Neutrophil (primary cell): ENCODE results near the gene PLXNA1.

Source experiments
- H3K27ac ChIP-seq: fragments of 200-600 bp; sonication (generic); 2 replicates; pipeline ENCODE4 v1.5.1; 2016; ENCODE audit warnings: mild to moderate bottlenecking, moderate library complexity
- H3K27me3 ChIP-seq: fragments of 200-600 bp; sonication (generic); 2 replicates; pipeline ENCODE4 v1.6.0; 2016; ENCODE audit warnings: mild to moderate bottlenecking
- H3K36me3 ChIP-seq: fragments of 200-600 bp; sonication (generic); 2 replicates; pipeline ENCODE4 v1.5.1; 2017
- H3K4me1 ChIP-seq, 2 experiments: fragments of 200-600 bp in 1 of 2; sonication (generic) in 1 of 2; 1 replicate in 1 of 2; 2 replicates in 1 of 2; pipeline versions ENCODE4 v1.5.1 to v1.6.1; 2013 to 2016; ENCODE audit warnings: low read depth in 1 of 2, low read length in 1 of 2, mild to moderate bottlenecking in 1 of 2, moderate library complexity in 1 of 2; ENCODE audit not compliant: control insufficient read depth in 1 of 2, insufficient read depth in 1 of 2
- H3K4me3 ChIP-seq, 2 experiments: fragments of 200-600 bp in 1 of 2; sonication (generic) in 1 of 2; 1 replicate in 1 of 2; 2 replicates in 1 of 2; pipeline ENCODE4 v1.5.1; 2013 to 2016; ENCODE audit warnings: low read depth in 1 of 2, low read length in 1 of 2, mild to moderate bottlenecking in 1 of 2, moderate library complexity in 1 of 2
- H3K9me3 ChIP-seq: fragments of 200-600 bp; sonication (generic); 2 replicates; pipeline ENCODE4 v1.5.1; 2016
- CTCF ChIP-seq: fragments of 200-600 bp; sonication (generic); IDR thresholded peaks from 2 replicates; pipeline ENCODE4 v1.5.1; 2016; ENCODE audit warnings: antibody characterized with exemption

The PLXNA1 gene

GRCh38 chr3:127016043-127016343 is 33.1 kb downstream of the PLXNA1 start:
- Histone ChIP-seq H3K27me3 (no peaks in the 10 kb centered on the region), H3K27ac (no peak overlapping the region), H3K36me3 (no peaks in the 10 kb centered on the region), H3K9me3 (no peaks in the 10 kb centered on the region), H3K4me3 (no peak overlapping the region), H3K4me1 (no peaks in the 10 kb centered on the region)
- TF ChIP-seq CTCF: no peak

GRCh38 chr3:127016461-127016860 is 33.5 kb downstream of the PLXNA1 start:
- no peak for TF ChIP-seq CTCF
- Histone ChIP-seq H3K9me3 (no peaks in the 10 kb centered on the region), H3K4me1 (no peaks in the 10 kb centered on the region), H3K27me3 (no peaks in the 10 kb centered on the region), H3K27ac (no peak overlapping the region), H3K4me3 (no peak overlapping the region), H3K36me3 (no peaks in the 10 kb centered on the region)

GRCh38 chr3:127017229-127017628 is 34.3 kb downstream of the PLXNA1 start:
- no peaks in the 10 kb centered on the region for H3K36me3 ChIP-seq
- no peaks in the 10 kb centered on the region for H3K9me3 ChIP-seq
- no peak for TF ChIP-seq CTCF
- H3K27me3 ChIP-seq: no peaks in the 10 kb centered on the region
- no peaks in the 10 kb centered on the region for H3K4me1 ChIP-seq
- H3K4me3 ChIP-seq: no peak overlapping the region
- H3K27ac ChIP-seq: no peak overlapping the region

GRCh38 chr3:127017781-127018180 is 34.9 kb downstream of the PLXNA1 start:
- Histone ChIP-seq H3K4me1 (no peaks in the 10 kb centered on the region), H3K36me3 (no peaks in the 10 kb centered on the region), H3K27ac (no peak overlapping the region), H3K9me3 (no peaks in the 10 kb centered on the region), H3K4me3 (no peak overlapping the region), H3K27me3 (no peaks in the 10 kb centered on the region)
- no peak for TF ChIP-seq CTCF

- no peaks in the 10 kb centered on the region for H3K27me3 ChIP-seq
- H3K4me3 ChIP-seq: no peak overlapping the region
- H3K27ac ChIP-seq: no peak overlapping the region
- no peaks in the 10 kb centered on the region for H3K36me3 ChIP-seq
- no peaks in the 10 kb centered on the region for H3K4me1 ChIP-seq
- no peak for TF ChIP-seq CTCF
- no peaks in the 10 kb centered on the region for H3K9me3 ChIP-seq
Measured at GRCh38 chr3:127018306-127018828, 35.5 kb downstream of the PLXNA1 start.

- H3K27me3 ChIP-seq: no peaks in the 10 kb centered on the region
- no peaks in the 10 kb centered on the region for H3K36me3 ChIP-seq
Measured at GRCh38 chr3:127019449-127019848, 36.5 kb downstream of the PLXNA1 start.

More at GRCh38 chr3:127019449-127019848, 36.5 kb downstream of the PLXNA1 start:
- Histone ChIP-seq H3K9me3 (no peaks in the 10 kb centered on the region), H3K4me3 (no peak overlapping the region), H3K4me1 (no peaks in the 10 kb centered on the region), H3K27ac (no peak overlapping the region)
- no peak for TF ChIP-seq CTCF
